HG03175 (cell line): Measurements from ENCODE around the gene ZBTB43.
"Not testable (repeated sequence)": the region's sequence is repeated elsewhere in the genome, so short reads cannot be mapped to it uniquely, and the experiment has no call there.

Source experiments
- ATAC-seq: cut with Tn5 transposase; IDR thresholded peaks from one replicate; pipeline ENCODE4 v1.9.1; 2021; ENCODE audit warnings: mild to moderate bottlenecking, moderate library complexity; ENCODE audit not compliant: unreplicated experiment

The ZBTB43 gene, protein sequence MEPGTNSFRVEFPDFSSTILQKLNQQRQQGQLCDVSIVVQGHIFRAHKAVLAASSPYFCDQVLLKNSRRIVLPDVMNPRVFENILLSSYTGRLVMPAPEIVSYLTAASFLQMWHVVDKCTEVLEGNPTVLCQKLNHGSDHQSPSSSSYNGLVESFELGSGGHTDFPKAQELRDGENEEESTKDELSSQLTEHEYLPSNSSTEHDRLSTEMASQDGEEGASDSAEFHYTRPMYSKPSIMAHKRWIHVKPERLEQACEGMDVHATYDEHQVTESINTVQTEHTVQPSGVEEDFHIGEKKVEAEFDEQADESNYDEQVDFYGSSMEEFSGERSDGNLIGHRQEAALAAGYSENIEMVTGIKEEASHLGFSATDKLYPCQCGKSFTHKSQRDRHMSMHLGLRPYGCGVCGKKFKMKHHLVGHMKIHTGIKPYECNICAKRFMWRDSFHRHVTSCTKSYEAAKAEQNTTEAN

DNA sequence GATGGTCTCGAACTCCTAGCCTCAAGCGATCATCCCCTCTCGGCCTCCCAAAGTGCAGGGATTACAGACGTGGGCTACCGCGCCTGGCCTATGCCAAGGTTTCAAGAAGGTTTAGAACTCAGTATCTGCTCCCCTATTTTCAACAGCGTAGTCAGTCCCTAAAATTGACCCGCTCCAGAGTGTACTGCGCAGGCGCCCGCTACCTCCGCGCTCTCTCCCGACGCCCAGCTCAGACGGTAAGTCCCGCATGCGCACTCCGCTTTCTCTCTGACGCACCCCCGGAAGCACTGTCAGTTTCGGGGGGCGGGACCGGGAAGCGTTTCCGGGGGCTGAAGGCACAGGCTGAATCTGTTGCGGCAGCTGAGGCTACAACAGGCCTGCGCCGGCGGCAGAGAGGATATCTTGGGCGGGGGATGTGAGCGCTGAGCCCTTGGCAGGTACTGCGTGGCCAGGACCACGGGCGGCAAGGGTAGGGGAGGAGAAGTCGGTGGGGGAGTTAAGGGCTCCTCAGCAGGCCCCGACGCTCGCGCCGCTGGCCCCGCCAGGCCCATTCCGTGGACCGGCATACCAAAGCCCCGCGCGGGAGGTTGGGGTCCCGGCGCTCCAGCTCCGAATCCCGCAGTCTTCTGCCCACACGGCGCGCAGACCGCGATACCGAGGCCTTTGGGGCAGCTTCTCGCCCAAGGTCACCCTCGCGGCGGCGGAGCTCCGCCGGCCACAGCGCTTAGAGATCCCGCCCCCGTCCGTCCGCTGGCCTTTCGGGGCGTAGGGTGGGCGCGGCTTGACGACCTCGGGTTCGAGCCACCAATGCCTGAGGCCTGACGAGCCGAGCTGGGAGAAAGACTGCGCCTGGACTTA, at the start of gene ZBTB43:
Gene ZBTB43, plus strand, starts transcription at position 345 of the 858 bp plus-strand sequence. CDS start 27,470 bp downstream, outside the sequence.
- ATAC-seq: peak; percentile 78

- ATAC-seq: no peak
Measured at GRCh38 chr9:126755317-126755875, 49.4 kb upstream of the ZBTB43 start.

DNA sequence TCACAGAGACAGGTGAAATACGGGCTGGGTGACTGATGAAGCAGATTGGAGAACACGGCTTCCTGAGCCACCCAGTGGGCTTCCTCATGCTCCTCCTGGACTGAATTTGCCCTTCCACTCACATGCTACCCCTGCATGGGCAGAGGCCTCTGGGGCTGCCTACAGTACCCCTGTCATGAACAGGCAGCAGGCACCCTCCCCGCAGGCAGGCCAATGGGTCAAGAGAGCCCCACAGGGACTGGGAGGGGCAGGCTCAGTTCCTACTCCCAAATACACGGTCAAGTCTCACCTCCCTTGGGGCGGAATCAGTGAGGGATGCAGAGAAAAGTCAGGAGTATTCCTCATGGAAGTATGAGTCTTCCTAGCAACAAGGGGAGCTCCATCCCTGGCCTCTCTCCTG, 48.6 kb upstream of the ZBTB43 start:
- ATAC-seq: no peak

DNA sequence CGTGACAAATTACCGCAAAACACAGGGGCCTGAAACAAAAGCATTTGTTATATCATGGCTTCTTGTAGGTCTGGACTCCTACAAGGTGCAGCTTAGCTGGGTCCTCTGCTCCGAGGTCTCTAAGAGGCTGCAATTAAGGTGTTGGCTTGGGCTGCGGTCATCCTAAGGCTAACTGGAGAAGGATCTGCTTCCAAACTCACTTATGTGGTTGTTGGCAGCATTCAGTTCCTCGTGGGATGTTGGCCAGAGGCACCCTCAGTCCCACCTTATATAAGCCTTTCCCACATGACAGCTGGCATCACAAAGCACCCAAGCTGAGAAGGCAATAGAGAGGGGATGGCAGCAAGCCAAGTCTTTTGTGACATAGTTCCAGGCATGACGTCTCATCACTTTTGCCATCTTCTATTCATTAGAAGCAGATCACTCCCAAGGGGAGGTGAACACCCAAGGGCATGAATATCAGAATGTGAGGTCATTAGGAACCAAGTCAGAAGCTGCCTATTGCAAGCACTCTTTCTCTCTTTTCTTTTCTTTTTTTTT, 47.9 kb upstream of the ZBTB43 start:
- ATAC-seq: no peak

- no peak for ATAC-seq
Measured at GRCh38 chr9:126758916-126759585, 45.8 kb upstream of the ZBTB43 start.

DNA sequence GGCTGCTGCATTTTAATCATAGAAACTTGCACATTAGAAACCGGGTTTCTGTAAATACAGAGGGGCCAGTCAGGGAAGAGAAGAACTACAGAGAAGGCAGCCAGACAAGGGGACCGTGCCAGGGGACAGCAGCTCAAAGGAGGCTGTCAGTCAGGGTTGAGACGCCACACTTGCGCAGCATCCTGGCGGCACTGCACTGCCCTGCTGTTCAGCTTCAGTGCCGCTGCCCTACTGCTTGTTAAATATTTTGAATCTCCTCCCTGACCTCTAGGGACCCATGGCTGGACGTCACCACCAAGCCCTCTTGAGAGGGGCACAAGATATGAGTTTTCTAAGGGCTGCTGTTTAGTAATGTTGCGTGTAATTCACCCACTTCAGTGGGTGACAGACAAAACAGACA, 43.6 kb upstream of the ZBTB43 start:
- ATAC-seq: no peak

- ATAC-seq: no peak
Measured at GRCh38 chr9:126763130-126763764, 41.6 kb upstream of the ZBTB43 start.

- ATAC-seq: no peak
Measured at GRCh38 chr9:126773004-126773607, 31.7 kb upstream of the ZBTB43 start.

DNA sequence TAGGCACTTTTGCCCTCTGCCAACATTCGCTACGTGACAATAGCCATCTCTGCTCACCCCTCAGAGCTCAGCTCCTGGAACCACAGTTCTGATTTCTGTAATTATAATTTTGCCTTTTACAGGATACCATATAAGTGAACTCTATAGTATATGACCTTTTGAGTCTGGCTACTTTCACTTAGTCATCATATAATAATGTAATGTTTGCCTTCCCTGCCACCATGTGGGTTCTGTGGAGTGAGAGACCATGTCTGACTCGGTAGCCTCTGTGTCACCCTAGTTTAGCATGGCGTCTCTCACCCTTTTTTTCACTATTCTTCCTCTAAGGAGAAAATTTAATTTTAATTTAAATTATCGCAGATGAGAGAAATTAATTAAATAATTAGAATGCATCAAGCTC, 28.9 kb upstream of the ZBTB43 start:
- ATAC-seq: no peak

GRCh38 chr9:126777733-126778132, 27.1 kb upstream of the ZBTB43 start:
- no peak for ATAC-seq

DNA sequence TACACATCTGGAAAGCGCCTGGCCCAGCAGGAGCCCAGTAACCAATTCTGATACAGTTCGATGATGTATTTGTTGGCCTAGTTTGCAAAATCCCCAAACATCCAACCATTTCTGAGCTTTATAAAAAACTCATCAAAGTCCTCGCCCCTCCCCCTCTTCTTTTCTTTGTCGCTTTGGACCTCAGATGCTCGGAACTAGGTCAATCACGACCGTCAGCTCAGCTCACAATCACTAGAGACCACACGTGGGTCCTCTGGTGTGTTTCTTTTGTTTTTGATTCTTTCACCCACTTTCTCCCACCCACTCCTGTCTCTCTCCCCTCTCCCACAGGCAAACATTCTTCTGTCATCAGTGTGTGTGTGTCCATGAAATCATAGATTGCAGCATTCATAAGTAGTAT, 26.7 kb upstream of the ZBTB43 start:
- no peak for ATAC-seq

DNA sequence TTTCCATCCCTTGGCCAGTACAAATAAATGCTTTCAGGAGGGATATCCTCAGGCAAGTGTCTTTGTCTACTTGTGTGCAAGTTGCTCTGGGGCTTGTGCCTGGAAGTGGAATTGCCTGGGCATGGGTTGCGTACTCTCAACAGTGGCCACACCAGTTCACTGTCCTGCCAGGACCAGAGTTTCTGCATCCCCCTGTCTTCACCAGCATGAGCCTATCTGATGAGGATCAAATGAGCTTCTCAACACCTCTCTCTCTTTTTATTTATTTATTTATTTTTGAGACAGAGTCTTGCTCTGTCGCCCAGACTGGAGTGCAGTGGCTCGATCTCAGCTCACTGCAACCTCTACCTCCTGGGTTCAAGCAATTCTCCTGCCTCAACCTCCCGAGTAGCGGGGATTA, 26.1 kb upstream of the ZBTB43 start:
- not testable (repeated sequence) for ATAC-seq

GRCh38 chr9:126781186-126782052, 23.4 kb upstream of the ZBTB43 start:
- peak; percentile 61 for ATAC-seq

DNA sequence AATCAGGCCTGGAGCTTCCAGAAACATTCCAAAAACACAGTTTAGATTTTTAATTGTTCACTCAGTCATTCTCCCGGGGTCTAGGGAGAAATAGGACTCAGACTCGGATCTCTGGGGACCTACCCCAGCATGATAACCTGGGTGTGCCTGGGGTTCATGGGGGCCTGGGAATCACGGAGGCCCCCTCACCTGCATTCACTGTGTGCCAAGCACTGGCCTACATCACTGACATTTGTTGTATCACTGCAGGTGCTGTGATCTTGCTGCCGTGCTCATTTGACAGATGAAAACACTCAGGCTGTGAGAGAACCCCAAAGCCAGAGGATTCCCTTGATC, 22.8 kb upstream of the ZBTB43 start:
- ATAC-seq: no peak

GRCh38 chr9:126783949-126784348, 20.9 kb upstream of the ZBTB43 start:
- no peak for ATAC-seq

GRCh38 chr9:126784401-126784800, 20.4 kb upstream of the ZBTB43 start:
- no peak for ATAC-seq

GRCh38 chr9:126784841-126785240, 20.0 kb upstream of the ZBTB43 start:
- not testable (repeated sequence) for ATAC-seq

DNA sequence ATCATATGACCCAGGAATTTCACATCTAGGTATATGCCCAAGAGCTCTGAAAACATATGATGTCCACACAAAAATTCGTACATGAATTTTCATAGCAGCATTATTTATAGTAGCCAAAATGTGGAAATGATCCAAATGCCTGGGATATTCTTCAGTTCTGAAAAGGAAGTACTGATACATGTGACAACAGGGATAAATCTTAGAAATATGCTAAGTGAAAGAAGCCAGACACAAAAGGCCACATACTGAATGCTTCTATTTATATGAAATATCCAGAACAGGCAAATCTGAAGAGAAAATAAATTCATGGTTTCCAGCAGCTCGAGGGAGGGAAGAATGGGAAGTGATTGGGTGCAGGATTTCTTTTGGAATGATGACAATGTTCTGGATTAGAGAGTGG, 16.8 kb upstream of the ZBTB43 start:
- no peak for ATAC-seq
